ENCODE data around the gene HNRNPC. TPM values are rescaled to one million over a fixed set of nuclear protein-coding genes. Genes with fewer than 3 reads are reported as not detected.

HNRNPC gene
- total and polyA plus RNA-seq, 12 donors: 227 to 358 (median 269) TPM

DNA sequence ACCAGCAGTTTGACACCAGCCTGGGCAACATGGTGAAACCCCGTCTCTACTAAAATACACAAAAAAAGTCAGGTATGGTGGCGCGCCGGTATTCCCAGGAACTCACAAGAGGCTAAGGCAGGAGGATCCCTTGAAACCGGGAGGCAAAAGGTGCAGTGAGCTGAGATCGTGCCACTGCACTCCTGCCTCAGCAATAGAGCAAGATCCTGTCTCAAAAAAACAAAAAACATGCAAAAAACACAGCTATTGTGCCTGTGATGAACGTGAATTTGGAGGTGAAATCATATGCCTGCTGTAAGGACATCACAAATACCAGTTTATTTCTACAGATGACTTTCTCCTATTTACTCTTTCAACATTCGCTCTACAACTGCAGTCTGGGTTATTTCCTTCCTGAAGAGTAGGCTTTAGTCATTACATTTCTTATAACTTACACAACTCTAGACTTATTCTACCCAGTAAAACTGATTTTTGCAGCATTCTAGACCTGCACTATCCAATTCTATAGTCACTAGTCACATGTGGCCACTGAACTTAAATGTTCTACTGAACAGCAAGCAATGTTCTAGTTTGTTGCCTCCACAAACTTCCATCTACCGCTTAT is 48.3 kb downstream of the HNRNPC start:
- H3K27ac ChIP-seq: no peak overlapping the region
- WGBS, 2 donors: 93% methylated on average over 9 of the region's 9 CpGs
- no peaks in the 10 kb centered on the region for H3K27me3 ChIP-seq
- H3K36me3 ChIP-seq: peaks cover 0 to 100% (median 32%) of the 10 kb centered on the region in 9 donors
- TF ChIP-seq, protein P1, sequence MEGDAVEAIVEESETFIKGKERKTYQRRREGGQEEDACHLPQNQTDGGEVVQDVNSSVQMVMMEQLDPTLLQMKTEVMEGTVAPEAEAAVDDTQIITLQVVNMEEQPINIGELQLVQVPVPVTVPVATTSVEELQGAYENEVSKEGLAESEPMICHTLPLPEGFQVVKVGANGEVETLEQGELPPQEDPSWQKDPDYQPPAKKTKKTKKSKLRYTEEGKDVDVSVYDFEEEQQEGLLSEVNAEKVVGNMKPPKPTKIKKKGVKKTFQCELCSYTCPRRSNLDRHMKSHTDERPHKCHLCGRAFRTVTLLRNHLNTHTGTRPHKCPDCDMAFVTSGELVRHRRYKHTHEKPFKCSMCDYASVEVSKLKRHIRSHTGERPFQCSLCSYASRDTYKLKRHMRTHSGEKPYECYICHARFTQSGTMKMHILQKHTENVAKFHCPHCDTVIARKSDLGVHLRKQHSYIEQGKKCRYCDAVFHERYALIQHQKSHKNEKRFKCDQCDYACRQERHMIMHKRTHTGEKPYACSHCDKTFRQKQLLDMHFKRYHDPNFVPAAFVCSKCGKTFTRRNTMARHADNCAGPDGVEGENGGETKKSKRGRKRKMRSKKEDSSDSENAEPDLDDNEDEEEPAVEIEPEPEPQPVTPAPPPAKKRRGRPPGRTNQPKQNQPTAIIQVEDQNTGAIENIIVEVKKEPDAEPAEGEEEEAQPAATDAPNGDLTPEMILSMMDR (IDR thresholded peaks at IDR 0.05): no peak
- no peaks in the 10 kb centered on the region for H3K9me3 ChIP-seq
- H3K4me1 ChIP-seq: peaks cover 0 to 81% (median 55%) of the 10 kb centered on the region in 9 donors
- intact Hi-C loops (cut with DNase I): no loop called here
- DNase-seq (no peak), ATAC-seq (no peak)
- H3K4me3 ChIP-seq: no peak overlapping the region

DNA sequence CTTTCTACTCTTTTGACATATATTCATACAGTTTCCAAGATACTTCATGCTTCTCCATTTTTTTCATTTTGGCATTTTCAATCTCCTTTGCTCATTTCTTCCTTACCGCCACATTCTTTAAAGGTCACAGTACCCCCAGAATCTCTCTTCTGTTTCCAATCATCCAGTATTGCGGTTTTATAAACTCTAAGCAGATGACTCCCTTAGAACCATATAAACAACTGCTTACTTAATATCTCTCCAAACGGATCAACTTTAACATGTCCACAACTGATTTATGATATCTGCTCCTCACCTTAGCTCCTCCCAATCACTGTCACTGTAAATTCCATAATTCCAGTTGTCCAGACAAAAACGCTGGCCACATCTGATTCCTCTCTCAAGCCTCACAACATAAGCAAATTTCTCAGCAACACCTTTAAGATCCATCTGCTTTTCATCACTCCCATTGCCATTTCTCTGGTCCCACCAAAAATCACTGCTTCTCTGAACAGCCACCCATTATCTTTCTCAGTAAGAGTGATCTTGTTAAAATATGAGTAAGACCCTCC is 49.6 kb downstream of the HNRNPC start:
- intact Hi-C loops (cut with DNase I): no loop called here
- H3K4me3 ChIP-seq: no peak overlapping the region
- ATAC-seq (no peak), DNase-seq (no peak)
- peak overlapping the region in 1 of 10 donors; percentile 47 for H3K27ac ChIP-seq
- TF ChIP-seq, protein P1 (IDR thresholded peaks at IDR 0.05): no peak
- H3K36me3 ChIP-seq: peaks cover 0 to 100% (median 33%) of the 10 kb centered on the region in 9 donors
- peaks cover 0 to 91% (median 67%) of the 10 kb centered on the region in 9 donors for H3K4me1 ChIP-seq
- WGBS, 2 donors: 80 to 81% methylated on average over 4 of the region's 4 CpGs
- H3K9me3 ChIP-seq: no peaks in the 10 kb centered on the region
- H3K27me3 ChIP-seq: no peaks in the 10 kb centered on the region

DNA sequence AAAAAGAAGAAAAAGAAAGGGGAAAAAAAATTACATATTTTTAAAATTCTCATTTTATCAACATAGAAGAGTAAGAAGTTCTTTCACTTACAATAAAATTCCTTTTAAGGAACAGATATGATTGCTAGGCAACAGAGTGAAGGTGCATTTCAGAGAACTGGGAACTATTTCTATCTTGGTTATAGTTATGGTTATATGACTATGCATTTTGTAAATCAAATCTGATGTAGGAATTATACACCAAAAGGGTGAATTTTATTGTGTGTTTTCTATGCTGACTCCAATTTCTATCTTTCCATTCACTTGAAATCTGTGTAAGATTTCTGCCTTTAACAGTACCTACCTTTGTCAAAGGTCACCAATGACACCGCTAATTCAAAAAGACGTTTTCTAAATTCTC is 50.1 kb downstream of the HNRNPC start:
- TF ChIP-seq, protein P1 (IDR thresholded peaks at IDR 0.05): no peak
- intact Hi-C loops (cut with DNase I): no loop called here
- Histone ChIP-seq H3K36me3 (peaks cover 0 to 100% (median 30%) of the 10 kb centered on the region in 9 donors), H3K4me1 (peaks cover 0 to 91% (median 67%) of the 10 kb centered on the region in 9 donors), H3K27ac (peak overlapping the region in 1 of 10 donors; percentile 47), H3K27me3 (no peaks in the 10 kb centered on the region), H3K4me3 (no peak overlapping the region), H3K9me3 (no peaks in the 10 kb centered on the region)
- 81 to 83% methylated on average over 2 of the region's 2 CpGs for WGBS, 2 donors
- ATAC-seq (no peak), DNase-seq (no peak)

DNA sequence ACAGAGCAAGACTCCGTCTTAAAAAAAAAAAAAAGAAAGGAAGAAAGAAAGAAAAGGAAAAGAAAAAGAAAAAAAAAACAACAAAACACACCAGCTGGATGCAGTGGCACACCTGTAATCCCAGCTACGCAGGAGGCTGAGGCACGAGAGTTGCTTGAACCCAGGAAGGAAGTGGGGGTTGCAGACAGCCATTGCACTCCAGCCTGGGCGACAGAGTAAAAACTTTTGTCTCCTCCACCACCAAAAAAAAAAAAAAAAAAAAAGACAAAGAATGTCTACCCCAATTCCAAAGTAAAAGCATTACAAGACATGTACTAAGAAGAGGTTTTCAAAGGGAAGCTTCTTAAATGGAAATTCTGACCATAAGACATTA is 53.4 kb downstream of the HNRNPC start:
- ATAC-seq (no peak), DNase-seq (no peak)
- H3K36me3 ChIP-seq: peaks cover 0 to 100% (median 39%) of the 10 kb centered on the region in 9 donors
- H3K27me3 ChIP-seq: no peaks in the 10 kb centered on the region
- WGBS, 2 donors: 75 to 78% methylated on average over 4 of the region's 4 CpGs
- no peak overlapping the region for H3K4me3 ChIP-seq
- intact Hi-C loops (cut with DNase I): no loop called here
- peaks cover 0 to 77% (median 42%) of the 10 kb centered on the region in 9 donors for H3K4me1 ChIP-seq
- peak overlapping the region in 1 of 10 donors; percentile 31 for H3K27ac ChIP-seq
- TF ChIP-seq, protein P1 (IDR thresholded peaks at IDR 0.05): no peak
- H3K9me3 ChIP-seq: no peaks in the 10 kb centered on the region
